ENCODE data around the gene TNFRSF1A.

GRCh38 chr12:6376870-6377666 lies 35.2 kb upstream of the TNFRSF1A start:
- TF ChIP-seq POLR2A (IDR thresholded peaks at IDR 0.05; ENCODE audit: low read length) (no peak), GATA1 (IDR thresholded peaks at IDR 0.05; ENCODE audit: low read depth, low read length) (no peak)

Data from erythroblast (primary cell).